KMS-11 (cell line): ENCODE data around the gene PILRA.

Source experiments
- H2AFZ ChIP-seq: fragments of 200-600 bp; sonication (generic); 2 replicates; pipeline ENCODE4 v1.6.1; 2016; ENCODE audit warnings: antibody characterized with exemption, mixed run types, low read depth
- H3K27ac ChIP-seq: fragments of 200-600 bp; sonication (generic); 2 replicates; pipeline ENCODE4 v1.6.1; 2016; ENCODE audit warnings: mild to moderate bottlenecking, mixed run types
- H3K27me3 ChIP-seq: fragments of 200-600 bp; sonication (generic); 2 replicates; pipeline ENCODE4 v1.6.1; 2017; ENCODE audit warnings: mild to moderate bottlenecking, low read depth, mixed run types, moderate library complexity; ENCODE audit not compliant: insufficient read depth
- H3K36me3 ChIP-seq: fragments of 200-600 bp; sonication (generic); 2 replicates; pipeline ENCODE4 v1.6.1; 2017; ENCODE audit warnings: mild to moderate bottlenecking, mixed run types; ENCODE audit not compliant: insufficient read depth
- H3K4me1 ChIP-seq: fragments of 200-600 bp; sonication (generic); 2 replicates; pipeline ENCODE4 v1.6.1; 2016; ENCODE audit warnings: mild to moderate bottlenecking, low read depth, mixed run types; ENCODE audit not compliant: poor library complexity, severe bottlenecking
- H3K4me2 ChIP-seq: fragments of 200-600 bp; sonication (generic); 2 replicates; pipeline ENCODE4 v1.7.0; 2016; ENCODE audit warnings: mild to moderate bottlenecking, mixed run types
- H3K4me3 ChIP-seq: fragments of 200-600 bp; sonication (generic); IDR thresholded peaks from 2 replicates; pipeline ENCODE4 v1.6.1; 2017; ENCODE audit warnings: low read depth, low read length, mixed read lengths; ENCODE audit not compliant: insufficient read depth
- H3K79me2 ChIP-seq: fragments of 200-600 bp; sonication (generic); 2 replicates; pipeline ENCODE4 v1.6.1; 2016; ENCODE audit warnings: low read depth, mixed run types; ENCODE audit not compliant: insufficient read depth
- H3K9ac ChIP-seq: fragments of 200-600 bp; sonication (generic); 2 replicates; pipeline ENCODE4 v1.6.1; 2016; ENCODE audit warnings: mild to moderate bottlenecking, mixed run types
- H4K20me1 ChIP-seq: fragments of 200-600 bp; sonication (generic); 2 replicates; pipeline ENCODE4 v1.6.1; 2016; ENCODE audit warnings: mild to moderate bottlenecking, mixed run types; ENCODE audit not compliant: insufficient read depth
- TF ChIP-seq, protein P1 (sequence below): fragments of 200-600 bp; sonication (generic); conservative IDR thresholded peaks from 2 replicates; pipeline ENCODE4 v1.6.1; 2017; ENCODE audit warnings: low read depth, mild to moderate bottlenecking, antibody characterized with exemption, low read length, moderate library complexity, mixed read lengths

PILRA gene

GRCh38 chr7:100418930-100419659 is 45.8 kb downstream of the PILRA start:
- TF ChIP-seq, protein P1, sequence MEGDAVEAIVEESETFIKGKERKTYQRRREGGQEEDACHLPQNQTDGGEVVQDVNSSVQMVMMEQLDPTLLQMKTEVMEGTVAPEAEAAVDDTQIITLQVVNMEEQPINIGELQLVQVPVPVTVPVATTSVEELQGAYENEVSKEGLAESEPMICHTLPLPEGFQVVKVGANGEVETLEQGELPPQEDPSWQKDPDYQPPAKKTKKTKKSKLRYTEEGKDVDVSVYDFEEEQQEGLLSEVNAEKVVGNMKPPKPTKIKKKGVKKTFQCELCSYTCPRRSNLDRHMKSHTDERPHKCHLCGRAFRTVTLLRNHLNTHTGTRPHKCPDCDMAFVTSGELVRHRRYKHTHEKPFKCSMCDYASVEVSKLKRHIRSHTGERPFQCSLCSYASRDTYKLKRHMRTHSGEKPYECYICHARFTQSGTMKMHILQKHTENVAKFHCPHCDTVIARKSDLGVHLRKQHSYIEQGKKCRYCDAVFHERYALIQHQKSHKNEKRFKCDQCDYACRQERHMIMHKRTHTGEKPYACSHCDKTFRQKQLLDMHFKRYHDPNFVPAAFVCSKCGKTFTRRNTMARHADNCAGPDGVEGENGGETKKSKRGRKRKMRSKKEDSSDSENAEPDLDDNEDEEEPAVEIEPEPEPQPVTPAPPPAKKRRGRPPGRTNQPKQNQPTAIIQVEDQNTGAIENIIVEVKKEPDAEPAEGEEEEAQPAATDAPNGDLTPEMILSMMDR: no peak
- Histone ChIP-seq H3K36me3 (no peaks in the 10 kb centered on the region), H3K4me2 (no peak overlapping the region), H4K20me1 (no peaks in the 10 kb centered on the region), H3K9ac (no peak overlapping the region), H3K4me1 (no peaks in the 10 kb centered on the region), H3K27ac (no peak overlapping the region), H3K4me3 (no peak overlapping the region), H3K79me2 (no peaks in the 10 kb centered on the region), H3K27me3 (no peaks in the 10 kb centered on the region), H2AFZ (no peak overlapping the region)

DNA sequence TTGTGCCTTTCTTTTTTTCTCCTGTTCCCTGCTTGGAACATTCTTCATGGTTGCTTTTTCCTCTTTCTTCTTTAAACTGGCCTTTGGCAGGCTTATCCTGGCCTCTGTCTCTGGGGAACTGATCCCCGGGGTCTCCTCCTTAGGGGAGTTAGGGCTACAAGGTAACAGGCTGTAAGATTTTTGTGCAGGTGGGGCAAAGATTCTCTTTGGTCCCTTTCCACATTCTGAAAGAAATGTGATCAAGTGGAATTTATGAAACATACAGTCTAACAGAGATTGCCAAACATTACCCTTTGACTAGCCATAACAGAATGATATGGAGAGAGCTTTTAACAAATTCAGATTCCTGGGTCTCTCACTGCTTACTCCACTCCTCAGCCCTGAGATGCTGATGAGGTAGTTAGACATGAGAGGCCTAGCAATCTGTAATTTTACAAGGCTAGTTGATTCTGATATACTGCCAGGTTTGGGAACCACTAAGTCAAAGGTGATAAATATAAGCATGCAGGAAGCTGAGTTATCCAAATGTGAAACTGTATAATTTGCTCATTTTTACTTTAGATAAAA is 46.5 kb downstream of the PILRA start:
- no peaks in the 10 kb centered on the region for H4K20me1 ChIP-seq
- H3K36me3 ChIP-seq: no peaks in the 10 kb centered on the region
- H2AFZ ChIP-seq: no peak overlapping the region
- no peaks in the 10 kb centered on the region for H3K79me2 ChIP-seq
- H3K4me1 ChIP-seq: no peaks in the 10 kb centered on the region
- H3K4me2 ChIP-seq: no peak overlapping the region
- H3K9ac ChIP-seq: no peak overlapping the region
- H3K27me3 ChIP-seq: no peaks in the 10 kb centered on the region
- no peak overlapping the region for H3K27ac ChIP-seq
- TF ChIP-seq, protein P1: no peak
- H3K4me3 ChIP-seq: no peak overlapping the region

DNA sequence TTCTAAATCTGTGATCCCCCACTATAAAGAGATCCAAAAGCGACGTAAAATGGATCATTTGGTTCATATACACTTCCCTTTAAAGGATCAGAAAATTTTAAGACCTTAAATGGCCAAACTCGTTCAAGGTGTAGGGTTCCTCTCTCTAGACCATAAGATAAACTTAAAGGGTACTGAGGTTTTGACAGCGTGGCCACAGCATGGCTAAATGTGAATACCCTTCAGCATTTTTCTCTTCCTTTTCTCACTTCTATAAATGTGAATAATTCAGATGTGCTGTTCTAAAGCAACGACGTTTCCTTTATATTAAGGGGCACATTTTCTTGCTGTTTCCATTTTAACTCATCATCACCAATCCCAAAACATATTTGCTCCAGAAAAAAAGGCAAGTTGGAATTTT is 50.0 kb downstream of the PILRA start:
- H3K79me2 ChIP-seq: no peaks in the 10 kb centered on the region
- no peaks in the 10 kb centered on the region for H4K20me1 ChIP-seq
- H3K36me3 ChIP-seq: no peaks in the 10 kb centered on the region
- H3K9ac ChIP-seq: no peak overlapping the region
- H3K27me3 ChIP-seq: no peaks in the 10 kb centered on the region
- no peak overlapping the region for H3K4me2 ChIP-seq
- TF ChIP-seq, protein P1: no peak
- no peak overlapping the region for H2AFZ ChIP-seq
- peaks cover 6% of the 10 kb centered on the region for H3K4me1 ChIP-seq
- no peak overlapping the region for H3K27ac ChIP-seq
- no peak overlapping the region for H3K4me3 ChIP-seq

GRCh38 chr7:100425347-100425746 is 52.1 kb downstream of the PILRA start:
- H3K4me1 ChIP-seq: peaks cover 6% of the 10 kb centered on the region
- no peak overlapping the region for H3K9ac ChIP-seq
- H3K27ac ChIP-seq: no peak overlapping the region
- no peak overlapping the region for H3K4me2 ChIP-seq
- TF ChIP-seq, protein P1: no peak
- H2AFZ ChIP-seq: no peak overlapping the region
- H3K36me3 ChIP-seq: no peaks in the 10 kb centered on the region
- H3K27me3 ChIP-seq: no peaks in the 10 kb centered on the region
- H3K79me2 ChIP-seq: peaks cover 5% of the 10 kb centered on the region
- H4K20me1 ChIP-seq: no peaks in the 10 kb centered on the region
- H3K4me3 ChIP-seq: no peak overlapping the region
